Neutrophil (primary cell): Measurements from ENCODE around the gene POP7.
"Not testable (repeated sequence)": the region's sequence is repeated elsewhere in the genome, so short reads cannot be mapped to it uniquely, and the experiment has no call there.

ENCODE experiments used
- H3K27ac ChIP-seq: fragments of 200-600 bp; sonication (generic); 2 replicates; pipeline ENCODE4 v1.5.1; 2016; ENCODE audit warnings: mild to moderate bottlenecking, moderate library complexity
- H3K27me3 ChIP-seq: fragments of 200-600 bp; sonication (generic); 2 replicates; pipeline ENCODE4 v1.6.0; 2016; ENCODE audit warnings: mild to moderate bottlenecking
- H3K36me3 ChIP-seq: fragments of 200-600 bp; sonication (generic); 2 replicates; pipeline ENCODE4 v1.5.1; 2017
- H3K4me1 ChIP-seq, 2 experiments: fragments of 200-600 bp in 1 of 2; sonication (generic) in 1 of 2; 1 replicate in 1 of 2; 2 replicates in 1 of 2; pipeline versions ENCODE4 v1.5.1 to v1.6.1; 2013 to 2016; ENCODE audit warnings: low read depth in 1 of 2, low read length in 1 of 2, mild to moderate bottlenecking in 1 of 2, moderate library complexity in 1 of 2; ENCODE audit not compliant: control insufficient read depth in 1 of 2, insufficient read depth in 1 of 2
- H3K4me3 ChIP-seq, 2 experiments: fragments of 200-600 bp in 1 of 2; sonication (generic) in 1 of 2; 1 replicate in 1 of 2; 2 replicates in 1 of 2; pipeline ENCODE4 v1.5.1; 2013 to 2016; ENCODE audit warnings: low read depth in 1 of 2, low read length in 1 of 2, mild to moderate bottlenecking in 1 of 2, moderate library complexity in 1 of 2
- H3K9me3 ChIP-seq: fragments of 200-600 bp; sonication (generic); 2 replicates; pipeline ENCODE4 v1.5.1; 2016
- TF ChIP-seq, protein P1 (sequence below): fragments of 200-600 bp; sonication (generic); IDR thresholded peaks from 2 replicates; pipeline ENCODE4 v1.5.1; 2016; ENCODE audit warnings: antibody characterized with exemption

POP7 gene

DNA sequence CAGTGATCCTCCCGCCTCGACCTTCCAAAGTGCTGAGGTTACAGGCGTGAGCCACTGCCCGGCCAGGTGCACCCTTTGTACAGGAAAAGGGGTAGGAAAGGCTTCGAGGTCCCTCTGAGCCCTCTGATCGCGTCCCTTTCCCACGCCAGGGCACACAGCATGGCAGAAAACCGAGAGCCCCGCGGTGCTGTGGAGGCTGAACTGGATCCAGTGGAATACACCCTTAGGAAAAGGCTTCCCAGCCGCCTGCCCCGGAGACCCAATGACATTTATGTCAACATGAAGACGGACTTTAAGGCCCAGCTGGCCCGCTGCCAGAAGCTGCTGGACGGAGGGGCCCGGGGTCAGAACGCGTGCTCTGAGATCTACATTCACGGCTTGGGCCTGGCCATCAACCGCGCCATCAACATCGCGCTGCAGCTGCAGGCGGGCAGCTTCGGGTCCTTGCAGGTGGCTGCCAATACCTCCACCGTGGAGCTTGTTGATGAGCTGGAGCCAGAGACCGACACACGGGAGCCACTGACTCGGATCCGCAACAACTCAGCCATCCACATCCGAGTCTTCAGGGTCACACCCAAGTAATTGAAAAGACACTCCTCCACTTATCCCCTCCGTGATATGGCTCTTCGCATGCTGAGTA lies 871 bp downstream of the POP7 start:
- H3K27ac ChIP-seq, result peak overlapping the region; percentile 85
- no peaks in the 10 kb centered on the region for H3K27me3 ChIP-seq
- H3K4me3 ChIP-seq, result peak overlapping the region; percentile 79 to 98
- H3K4me1 ChIP-seq, result peaks cover 14 to 18% of the 10 kb centered on the region in 2 experiments
- H3K36me3 ChIP-seq, result no peaks in the 10 kb centered on the region
- TF ChIP-seq, protein P1, sequence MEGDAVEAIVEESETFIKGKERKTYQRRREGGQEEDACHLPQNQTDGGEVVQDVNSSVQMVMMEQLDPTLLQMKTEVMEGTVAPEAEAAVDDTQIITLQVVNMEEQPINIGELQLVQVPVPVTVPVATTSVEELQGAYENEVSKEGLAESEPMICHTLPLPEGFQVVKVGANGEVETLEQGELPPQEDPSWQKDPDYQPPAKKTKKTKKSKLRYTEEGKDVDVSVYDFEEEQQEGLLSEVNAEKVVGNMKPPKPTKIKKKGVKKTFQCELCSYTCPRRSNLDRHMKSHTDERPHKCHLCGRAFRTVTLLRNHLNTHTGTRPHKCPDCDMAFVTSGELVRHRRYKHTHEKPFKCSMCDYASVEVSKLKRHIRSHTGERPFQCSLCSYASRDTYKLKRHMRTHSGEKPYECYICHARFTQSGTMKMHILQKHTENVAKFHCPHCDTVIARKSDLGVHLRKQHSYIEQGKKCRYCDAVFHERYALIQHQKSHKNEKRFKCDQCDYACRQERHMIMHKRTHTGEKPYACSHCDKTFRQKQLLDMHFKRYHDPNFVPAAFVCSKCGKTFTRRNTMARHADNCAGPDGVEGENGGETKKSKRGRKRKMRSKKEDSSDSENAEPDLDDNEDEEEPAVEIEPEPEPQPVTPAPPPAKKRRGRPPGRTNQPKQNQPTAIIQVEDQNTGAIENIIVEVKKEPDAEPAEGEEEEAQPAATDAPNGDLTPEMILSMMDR, result no peak
- H3K9me3 ChIP-seq, result no peaks in the 10 kb centered on the region

DNA sequence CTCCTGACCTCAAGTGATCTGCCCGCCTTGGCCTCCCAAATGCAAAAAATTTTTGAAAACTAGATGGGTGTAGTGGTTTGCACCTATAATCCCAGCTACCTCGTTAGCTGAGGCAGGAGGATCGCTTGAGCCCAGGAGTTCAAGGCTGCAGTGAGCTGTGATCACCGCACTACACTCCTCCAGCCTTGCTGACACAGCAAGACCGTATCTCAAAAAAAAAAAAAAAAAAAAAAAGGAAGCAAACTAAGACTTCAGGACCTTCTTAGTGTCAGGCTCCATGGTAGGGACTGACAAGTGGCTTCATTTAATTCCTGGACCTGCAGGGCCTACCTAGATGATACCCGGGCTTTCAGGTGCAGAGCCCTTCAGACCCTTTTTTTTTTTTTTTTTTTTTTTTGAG lies 2.5 kb downstream of the POP7 start:
- TF ChIP-seq, protein P1, result no peak
- H3K4me1 ChIP-seq, result peaks cover 14 to 18% of the 10 kb centered on the region in 2 experiments
- no peak overlapping the region for H3K27ac ChIP-seq
- no peaks in the 10 kb centered on the region for H3K27me3 ChIP-seq
- H3K9me3 ChIP-seq, result no peaks in the 10 kb centered on the region
- H3K4me3 ChIP-seq, result no peak overlapping the region
- H3K36me3 ChIP-seq, result no peaks in the 10 kb centered on the region

DNA sequence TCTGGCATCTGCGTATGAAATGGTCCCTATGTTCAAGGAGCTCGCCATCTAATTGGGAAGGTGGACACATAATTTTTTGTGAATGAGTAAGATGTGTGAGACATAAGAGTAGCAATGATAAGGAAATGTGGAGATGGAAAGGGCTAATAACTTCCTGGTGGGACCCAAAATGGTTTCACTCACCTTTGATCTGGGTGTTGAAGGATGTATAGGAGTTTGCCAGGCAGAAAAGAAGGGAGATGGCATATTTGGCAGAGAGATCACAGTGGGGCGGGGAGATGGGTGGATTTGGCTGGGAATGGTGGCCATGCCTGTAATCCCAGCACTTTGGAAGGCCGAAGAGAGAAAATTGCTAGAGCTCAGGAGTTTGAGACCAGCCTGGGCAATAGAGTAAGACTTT lies 4.5 kb downstream of the POP7 start:
- TF ChIP-seq, protein P1, result no peak
- Histone ChIP-seq H3K9me3 (no peaks in the 10 kb centered on the region), H3K27me3 (no peaks in the 10 kb centered on the region), H3K4me3 (no peak overlapping the region), H3K36me3 (no peaks in the 10 kb centered on the region), H3K4me1 (peaks cover 9 to 12% of the 10 kb centered on the region in 2 experiments), H3K27ac (no peak overlapping the region)

DNA sequence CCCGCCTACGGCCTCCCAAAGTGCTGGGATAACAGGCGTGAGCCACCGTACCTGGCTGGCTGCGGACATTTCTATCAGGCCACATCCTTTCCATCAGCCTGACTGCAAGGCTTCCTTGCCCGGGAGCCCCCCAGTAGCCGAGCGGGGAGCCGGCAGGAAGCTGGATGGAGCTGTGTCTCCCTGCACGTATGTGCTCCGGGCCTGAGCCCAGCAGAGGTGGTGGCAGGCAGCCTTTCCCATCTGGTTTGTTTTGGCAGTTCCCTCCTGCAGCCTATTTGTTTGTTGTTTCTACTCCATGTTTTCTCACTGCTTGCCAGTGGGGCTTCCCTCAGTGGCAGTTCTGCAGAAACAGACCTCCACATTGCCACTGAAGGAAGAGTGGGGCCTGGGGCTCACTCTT lies 5.4 kb downstream of the POP7 start:
- TF ChIP-seq, protein P1, result no peak
- no peaks in the 10 kb centered on the region for H3K36me3 ChIP-seq
- no peak overlapping the region for H3K4me3 ChIP-seq
- H3K27me3 ChIP-seq, result peaks cover 2% of the 10 kb centered on the region
- peaks cover 6 to 7% of the 10 kb centered on the region in 2 experiments for H3K4me1 ChIP-seq
- H3K9me3 ChIP-seq, result no peaks in the 10 kb centered on the region
- H3K27ac ChIP-seq, result no peak overlapping the region

DNA sequence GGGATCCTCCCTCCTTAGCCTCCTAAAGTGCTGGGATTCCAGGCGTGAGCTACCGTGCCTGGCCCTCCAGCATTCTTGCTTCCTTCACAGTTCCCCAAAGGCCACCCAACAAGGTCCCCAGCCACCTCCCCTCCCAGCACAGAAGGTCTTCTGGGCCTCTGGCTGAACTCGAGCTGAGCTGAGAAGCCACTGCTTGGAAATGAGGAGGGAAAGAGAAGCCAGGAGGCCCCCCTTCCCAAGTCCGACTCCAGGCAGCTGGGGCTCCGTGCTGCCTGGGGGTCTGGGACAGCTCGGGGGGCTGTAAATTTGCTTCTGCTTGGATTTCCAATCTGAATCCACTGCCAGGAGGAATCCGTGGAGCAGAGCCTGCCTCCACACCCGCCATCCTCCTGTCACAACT lies 8.8 kb downstream of the POP7 start:
- TF ChIP-seq, protein P1, result no peak
- Histone ChIP-seq H3K4me3 (no peak overlapping the region), H3K27me3 (peaks cover 29% of the 10 kb centered on the region), H3K27ac (no peak overlapping the region), H3K4me1 (no peaks in the 10 kb centered on the region), H3K36me3 (no peaks in the 10 kb centered on the region), H3K9me3 (no peaks in the 10 kb centered on the region)

DNA sequence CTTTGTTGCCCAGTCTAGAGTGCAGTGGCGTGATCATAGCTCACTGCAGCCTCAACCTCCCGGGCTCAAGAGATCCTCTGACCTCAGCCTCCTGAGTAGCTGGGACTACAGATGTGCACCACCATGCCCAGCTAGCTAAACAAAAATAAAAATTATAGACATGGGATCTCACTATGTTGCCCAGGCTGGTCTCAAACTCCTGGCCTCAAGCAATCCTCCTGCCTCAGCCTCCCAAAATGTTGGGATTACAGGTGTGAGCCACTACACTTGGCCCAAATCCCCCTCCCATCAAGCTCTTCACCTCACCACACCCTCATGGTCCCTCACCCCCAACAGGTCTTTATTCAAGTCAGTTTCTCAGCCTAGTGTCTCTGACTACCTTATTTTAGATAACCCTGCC lies 11.2 kb downstream of the POP7 start:
- not testable (repeated sequence) for H3K36me3 ChIP-seq, H3K9me3 ChIP-seq, H3K4me3 ChIP-seq, H3K4me1 ChIP-seq, H3K27ac ChIP-seq
- H3K27me3 ChIP-seq, result peaks cover 53% of the 10 kb centered on the region
